ENCODE results near the gene ANKRD53. TPM values are rescaled to one million over a fixed set of nuclear protein-coding genes. Genes with fewer than 3 reads are reported as not detected.

Gene ANKRD53
- total RNA-seq, 1 donor from 2014 or later, result 2.5 TPM

- Mint-ChIP-seq H3K27me3 (peaks cover 25% of the 10 kb centered on the region), H3K4me3 (no peak overlapping the region), H3K27ac (no peak overlapping the region), H3K4me1 (peaks cover 8% of the 10 kb centered on the region), H3K36me3 (ENCODE audit: low read depth) (no peaks in the 10 kb centered on the region), H3K9me3 (no peaks in the 10 kb centered on the region)
- POLR2A ChIA-PET, result no interaction called here
- CTCF ChIA-PET, result interaction anchor here (1.1 to 4.1 kb wide), 5 partner anchors 11 to 163 kb away, joined by 3 to 24 read pairs (median 22); partner anchors contain the start of genes ANKRD53 and MCEE
- ATAC-seq (ENCODE audit: low read depth) (no peak), DNase-seq (no peak)
- TF ChIP-seq CTCF (IDR thresholded peaks at IDR 0.05), result no peak
- intact Hi-C loops (cut with micrococcal nuclease), result no loop called here
These were observed 11.7 kb upstream of the ANKRD53 start for GRCh38 chr2:70966681-70967080.

- POLR2A ChIA-PET, result no interaction called here
- Mint-ChIP-seq H3K4me3 (no peak overlapping the region), H3K27me3 (peaks cover 30% of the 10 kb centered on the region), H3K9me3 (no peaks in the 10 kb centered on the region), H3K4me1 (peaks cover 8% of the 10 kb centered on the region), H3K27ac (no peak overlapping the region), H3K36me3 (ENCODE audit: low read depth) (no peaks in the 10 kb centered on the region)
- no peak for TF ChIP-seq CTCF (IDR thresholded peaks at IDR 0.05)
- CTCF ChIA-PET, result interaction anchor here (1.1 to 4.1 kb wide), 5 partner anchors 10 to 163 kb away, joined by 3 to 24 read pairs (median 22); partner anchors contain the start of genes ANKRD53 and MCEE
- no peak for ATAC-seq (ENCODE audit: low read depth)
- DNase-seq, result no peak
- intact Hi-C loops (cut with micrococcal nuclease), result no loop called here
These were observed 11.2 kb upstream of the ANKRD53 start for GRCh38 chr2:70967189-70967588.

GRCh38 chr2:70974592-70974991 lies 3.8 kb upstream of the ANKRD53 start:
- ChIA-PET POLR2A (no interaction called here), CTCF (no interaction called here)
- H3K27ac Mint-ChIP-seq, result no peak overlapping the region
- ATAC-seq (ENCODE audit: low read depth) (no peak), DNase-seq (no peak)
- peaks cover 14% of the 10 kb centered on the region for H3K27me3 Mint-ChIP-seq
- intact Hi-C loops (cut with micrococcal nuclease), result no loop called here
- TF ChIP-seq CTCF (IDR thresholded peaks at IDR 0.05), result no peak
- H3K9me3 Mint-ChIP-seq, result no peaks in the 10 kb centered on the region
- H3K4me1 Mint-ChIP-seq, result peaks cover 16% of the 10 kb centered on the region
- peaks cover 2% of the 10 kb centered on the region for H3K36me3 Mint-ChIP-seq (ENCODE audit: low read depth)
- H3K4me3 Mint-ChIP-seq, result no peak overlapping the region

GRCh38 chr2:70975237-70975636 lies 3.2 kb upstream of the ANKRD53 start:
- H3K4me3 Mint-ChIP-seq, result no peak overlapping the region

More at GRCh38 chr2:70975237-70975636, 3.2 kb upstream of the ANKRD53 start:
- ATAC-seq (ENCODE audit: low read depth) (no peak), DNase-seq (no peak)
- peaks cover 16% of the 10 kb centered on the region for H3K4me1 Mint-ChIP-seq
- no peak overlapping the region for H3K27ac Mint-ChIP-seq
- peaks cover 2% of the 10 kb centered on the region for H3K36me3 Mint-ChIP-seq (ENCODE audit: low read depth)
- POLR2A ChIA-PET, result interaction anchor here (0.5 kb wide), 1 partner anchor 951 kb away, joined by 5 read pairs; no protein-coding TSS in a partner anchor
- CTCF ChIA-PET, result no interaction called here
- TF ChIP-seq CTCF (IDR thresholded peaks at IDR 0.05), result no peak
- intact Hi-C loops (cut with micrococcal nuclease), result loop anchor here (5.0 kb wide), 2 partner anchors 92 to 1083 kb away; partner anchors contain the start of genes NAGK and SNRNP27
- H3K27me3 Mint-ChIP-seq, result peaks cover 14% of the 10 kb centered on the region
- no peaks in the 10 kb centered on the region for H3K9me3 Mint-ChIP-seq
